Measurements from ENCODE around the gene AGBL1. TPM values are rescaled to one million over a fixed set of nuclear protein-coding genes. Genes with fewer than 3 reads are reported as not detected.

The AGBL1 gene
- total and polyA plus RNA-seq, 11 donors = under 0.01 to 0.08 (median 0.02) TPM; not detected in 8

DNA sequence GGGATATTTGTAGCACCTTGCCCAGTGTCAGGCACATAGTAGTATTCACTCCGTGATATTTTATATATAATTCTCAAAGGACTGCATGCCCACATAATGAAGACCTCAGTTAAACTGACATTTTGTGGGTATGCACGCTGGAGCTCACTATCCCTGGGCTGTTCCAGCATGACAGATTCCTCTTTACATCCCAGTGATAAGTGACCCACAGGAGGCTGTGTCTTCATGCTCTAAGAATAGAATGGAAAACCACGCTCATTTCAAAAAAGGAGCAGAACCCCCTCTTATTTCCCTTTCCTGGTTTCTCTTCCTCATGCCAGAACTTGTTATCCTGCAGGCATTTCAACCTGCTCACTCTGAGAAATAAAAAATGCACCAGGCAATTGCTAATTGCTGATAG is 717.5 kb downstream of the AGBL1 start:
- TF ChIP-seq, protein P1, sequence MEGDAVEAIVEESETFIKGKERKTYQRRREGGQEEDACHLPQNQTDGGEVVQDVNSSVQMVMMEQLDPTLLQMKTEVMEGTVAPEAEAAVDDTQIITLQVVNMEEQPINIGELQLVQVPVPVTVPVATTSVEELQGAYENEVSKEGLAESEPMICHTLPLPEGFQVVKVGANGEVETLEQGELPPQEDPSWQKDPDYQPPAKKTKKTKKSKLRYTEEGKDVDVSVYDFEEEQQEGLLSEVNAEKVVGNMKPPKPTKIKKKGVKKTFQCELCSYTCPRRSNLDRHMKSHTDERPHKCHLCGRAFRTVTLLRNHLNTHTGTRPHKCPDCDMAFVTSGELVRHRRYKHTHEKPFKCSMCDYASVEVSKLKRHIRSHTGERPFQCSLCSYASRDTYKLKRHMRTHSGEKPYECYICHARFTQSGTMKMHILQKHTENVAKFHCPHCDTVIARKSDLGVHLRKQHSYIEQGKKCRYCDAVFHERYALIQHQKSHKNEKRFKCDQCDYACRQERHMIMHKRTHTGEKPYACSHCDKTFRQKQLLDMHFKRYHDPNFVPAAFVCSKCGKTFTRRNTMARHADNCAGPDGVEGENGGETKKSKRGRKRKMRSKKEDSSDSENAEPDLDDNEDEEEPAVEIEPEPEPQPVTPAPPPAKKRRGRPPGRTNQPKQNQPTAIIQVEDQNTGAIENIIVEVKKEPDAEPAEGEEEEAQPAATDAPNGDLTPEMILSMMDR (IDR thresholded peaks at IDR 0.05) = no peak
- no peak for TF ChIP-seq POLR2A (IDR thresholded peaks at IDR 0.05)
- Histone ChIP-seq H3K27ac (no peak overlapping the region), H3K4me3 (no peak overlapping the region), H3K27me3 (no peaks in the 10 kb centered on the region), H3K36me3 (no peaks in the 10 kb centered on the region), H3K9me3 (no peaks in the 10 kb centered on the region), H3K4me1 (peaks cover 0 to 4% (median 0%) of the 10 kb centered on the region in 12 donors)
- no peak for DNase-seq
- intact Hi-C loops (cut with DNase I) = no loop called here
- WGBS, 4 donors = 35 to 37% (median 35%) methylated on average over 3 of the region's 3 CpGs
- ATAC-seq = no peak

DNA sequence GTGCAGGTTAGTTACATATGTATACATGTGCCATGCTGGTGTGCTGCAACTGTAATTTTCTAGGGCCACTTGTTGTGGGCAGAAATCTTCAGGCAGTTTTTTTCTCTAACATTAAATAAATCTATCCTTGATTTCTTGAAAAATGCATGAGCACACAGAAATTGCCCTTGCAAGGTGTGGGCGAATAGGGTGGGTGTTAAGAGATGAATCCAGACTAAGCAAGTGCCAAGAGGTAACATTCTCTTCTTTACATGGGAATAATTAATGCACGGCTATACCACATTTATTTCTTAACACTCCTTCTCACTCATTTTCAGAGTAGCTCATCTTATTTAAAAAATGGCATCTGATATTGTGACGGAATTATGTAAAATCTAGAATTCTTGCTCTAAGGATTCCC is 719.6 kb downstream of the AGBL1 start:
- no peak overlapping the region for H3K27ac ChIP-seq
- ATAC-seq (no peak), DNase-seq (no peak)
- no peak overlapping the region for H3K4me3 ChIP-seq
- peaks cover 0 to 4% (median 0%) of the 10 kb centered on the region in 12 donors for H3K4me1 ChIP-seq
- intact Hi-C loops (cut with DNase I) = no loop called here
- 90 to 95% (median 93%) methylated on average over 3 of the region's 3 CpGs for WGBS, 4 donors
- H3K9me3 ChIP-seq = no peaks in the 10 kb centered on the region
- no peaks in the 10 kb centered on the region for H3K36me3 ChIP-seq
- no peak for TF ChIP-seq POLR2A (IDR thresholded peaks at IDR 0.05)
- TF ChIP-seq, protein P1 (IDR thresholded peaks at IDR 0.05) = no peak
- no peaks in the 10 kb centered on the region for H3K27me3 ChIP-seq

DNA sequence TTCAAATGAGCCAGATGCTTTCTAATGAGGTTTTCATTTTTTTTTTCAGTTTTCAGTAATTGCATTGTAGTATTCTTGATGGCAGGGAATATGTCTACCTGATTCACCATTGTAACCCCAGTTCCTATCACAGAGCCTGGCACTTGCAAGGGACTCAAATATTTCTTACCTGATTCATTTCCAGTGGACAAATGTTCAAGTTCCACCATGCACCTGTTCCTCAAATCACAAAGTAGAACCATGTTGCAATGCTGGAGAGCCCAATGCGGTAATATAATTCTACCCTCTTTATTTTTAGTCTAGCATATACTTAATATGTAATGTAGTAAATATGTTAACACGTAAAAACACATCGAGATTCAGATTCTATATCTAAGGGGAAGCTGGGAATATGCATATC is 722.6 kb downstream of the AGBL1 start:
- intact Hi-C loops (cut with DNase I) = no loop called here
- no peaks in the 10 kb centered on the region for H3K36me3 ChIP-seq
- H3K4me1 ChIP-seq = peaks cover 0 to under 1% (median 0%) of the 10 kb centered on the region in 12 donors
- no peak for DNase-seq
- TF ChIP-seq POLR2A (IDR thresholded peaks at IDR 0.05) = no peak
- TF ChIP-seq, protein P1 (IDR thresholded peaks at IDR 0.05) = no peak
- ATAC-seq = no peak
- H3K27me3 ChIP-seq = no peaks in the 10 kb centered on the region
- H3K9me3 ChIP-seq = no peaks in the 10 kb centered on the region
- no peak overlapping the region for H3K27ac ChIP-seq
- 86 to 92% (median 88%) methylated on average over 3 of the region's 3 CpGs for WGBS, 4 donors
- no peak overlapping the region for H3K4me3 ChIP-seq

DNA sequence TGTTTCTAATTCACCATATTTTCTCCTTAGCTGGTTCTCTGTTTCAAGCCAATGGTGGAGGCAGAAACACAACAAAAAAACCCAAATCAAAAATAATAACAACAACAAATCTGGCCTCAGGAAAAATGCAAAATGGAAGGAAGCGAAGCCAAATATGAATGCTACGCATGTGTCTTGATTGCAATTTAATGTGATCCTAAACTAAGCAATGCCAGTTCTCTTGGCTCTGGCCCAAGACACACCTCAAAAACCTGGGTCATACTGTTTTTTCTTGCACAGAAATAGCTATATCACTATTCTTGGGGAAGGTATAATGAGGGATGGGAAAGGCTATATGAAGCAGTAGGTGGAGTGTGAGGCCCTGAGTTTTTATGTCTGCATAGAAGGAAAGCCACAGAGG is 724.7 kb downstream of the AGBL1 start:
- H3K27me3 ChIP-seq = no peaks in the 10 kb centered on the region
- 88 to 99% (median 93%) methylated on average over 2 of the region's 2 CpGs for WGBS, 4 donors
- no peak overlapping the region for H3K4me3 ChIP-seq
- H3K36me3 ChIP-seq = no peaks in the 10 kb centered on the region
- H3K9me3 ChIP-seq = no peaks in the 10 kb centered on the region
- no peak for ATAC-seq
- no peaks in the 10 kb centered on the region for H3K4me1 ChIP-seq
- intact Hi-C loops (cut with DNase I) = no loop called here
- H3K27ac ChIP-seq = no peak overlapping the region
- no peak for DNase-seq
- TF ChIP-seq POLR2A (IDR thresholded peaks at IDR 0.05) = no peak
- TF ChIP-seq, protein P1 (IDR thresholded peaks at IDR 0.05) = no peak

Measured in heart left ventricle (tissue), 16 donors.